Choroid plexus epithelial cell (primary cell): ENCODE data around the gene C7.

Source experiments
- DNase-seq: peaks from one replicate; pipeline ENCODE4 v3.0.0-alpha.2; 2010; ENCODE audit warnings: low read depth
- H3K4me3 ChIP-seq: 2 replicates; pipeline ENCODE4 v1.5.1; 2011; ENCODE audit warnings: low read depth, mild to moderate bottlenecking, control low read depth, low read length, moderate library complexity
- CTCF ChIP-seq: conservative IDR thresholded peaks from 2 replicates; pipeline ENCODE4 v1.5.1; 2011; ENCODE audit warnings: low read depth, mild to moderate bottlenecking, control low read depth, inconsistent platforms, low read length, moderate library complexity

C7 gene

GRCh38 chr5:40904994-40905306 is 4.3 kb upstream of the C7 start:
- no peak for TF ChIP-seq CTCF
- no peak overlapping the region for H3K4me3 ChIP-seq
- DNase-seq, result no peak

- no peak for DNase-seq
- H3K4me3 ChIP-seq, result no peak overlapping the region
- TF ChIP-seq CTCF, result no peak
Measured at GRCh38 chr5:40906351-40906751, 2.9 kb upstream of the C7 start.

- DNase-seq, result no peak
- peak overlapping the region; percentile 54 for H3K4me3 ChIP-seq
- TF ChIP-seq CTCF, result no peak
Measured at GRCh38 chr5:40909723-40910122, 426 bp downstream of the C7 start.

GRCh38 chr5:40911266-40911665 is 2.0 kb downstream of the C7 start:
- peak overlapping the region; percentile 54 for H3K4me3 ChIP-seq
- TF ChIP-seq CTCF, result no peak
- DNase-seq, result no peak

GRCh38 chr5:40914835-40915234 is 5.5 kb downstream of the C7 start:
- H3K4me3 ChIP-seq, result peak overlapping the region; percentile 13
- DNase-seq, result peak; percentile 89
- TF ChIP-seq CTCF, result no peak

GRCh38 chr5:40915341-40915926 is 6.1 kb downstream of the C7 start:
- no peak for DNase-seq
- H3K4me3 ChIP-seq, result peak overlapping the region; percentile 13
- no peak for TF ChIP-seq CTCF

GRCh38 chr5:40916226-40916625 is 6.9 kb downstream of the C7 start:
- DNase-seq, result no peak
- no peak overlapping the region for H3K4me3 ChIP-seq
- TF ChIP-seq CTCF, result no peak
